Epithelial cell of proximal tubule (primary cell): ENCODE measurements around the gene TSPAN18. TPM values are rescaled to one million over a fixed set of nuclear protein-coding genes. Genes with fewer than 3 reads are reported as not detected.

ENCODE experiments used
- DNase-seq: peaks from one replicate; pipeline ENCODE4 v3.0.0-alpha.2; 2011; ENCODE audit warnings: low read depth
- H3K4me3 ChIP-seq: 2 replicates; pipeline ENCODE4 v1.5.1; 2011; ENCODE audit warnings: low read depth, mild to moderate bottlenecking, low read length
- total RNA-seq: library from RNA; depleted of rRNA; stranded (reverse); fragments of >200 nt; gene quantifications from 2 replicates; pipeline ENCODE4 v1.2.3, GENCODE V29; 2015
- TF ChIP-seq, protein P1 (sequence below): conservative IDR thresholded peaks from 2 replicates; pipeline ENCODE4 v1.5.1; 2012; ENCODE audit warnings: low read depth, mild to moderate bottlenecking, low read length

The TSPAN18 gene
- total RNA-seq, 1 donor from 2014 or later = 1.6 TPM

DNA sequence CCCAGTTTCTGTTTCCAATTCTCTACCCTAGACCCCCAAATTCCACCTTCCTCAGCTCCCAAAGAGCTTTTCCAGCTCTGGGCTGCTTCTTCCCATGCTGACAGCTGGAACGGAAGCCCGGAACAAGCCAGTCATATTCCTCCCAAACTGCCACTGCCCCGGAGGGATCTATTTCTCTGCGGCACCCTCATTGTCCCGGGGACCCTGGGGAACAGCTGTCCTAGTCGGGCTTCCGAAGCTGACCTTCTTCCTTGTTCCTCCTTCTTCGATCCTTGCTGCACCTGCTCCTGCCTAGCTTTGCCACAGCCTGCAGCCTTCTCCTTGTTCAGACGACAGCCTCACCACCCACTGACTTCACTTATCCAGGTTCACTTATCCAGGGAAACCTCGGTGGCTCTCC lies 105.7 kb downstream of the TSPAN18 start:
- TF ChIP-seq, protein P1, sequence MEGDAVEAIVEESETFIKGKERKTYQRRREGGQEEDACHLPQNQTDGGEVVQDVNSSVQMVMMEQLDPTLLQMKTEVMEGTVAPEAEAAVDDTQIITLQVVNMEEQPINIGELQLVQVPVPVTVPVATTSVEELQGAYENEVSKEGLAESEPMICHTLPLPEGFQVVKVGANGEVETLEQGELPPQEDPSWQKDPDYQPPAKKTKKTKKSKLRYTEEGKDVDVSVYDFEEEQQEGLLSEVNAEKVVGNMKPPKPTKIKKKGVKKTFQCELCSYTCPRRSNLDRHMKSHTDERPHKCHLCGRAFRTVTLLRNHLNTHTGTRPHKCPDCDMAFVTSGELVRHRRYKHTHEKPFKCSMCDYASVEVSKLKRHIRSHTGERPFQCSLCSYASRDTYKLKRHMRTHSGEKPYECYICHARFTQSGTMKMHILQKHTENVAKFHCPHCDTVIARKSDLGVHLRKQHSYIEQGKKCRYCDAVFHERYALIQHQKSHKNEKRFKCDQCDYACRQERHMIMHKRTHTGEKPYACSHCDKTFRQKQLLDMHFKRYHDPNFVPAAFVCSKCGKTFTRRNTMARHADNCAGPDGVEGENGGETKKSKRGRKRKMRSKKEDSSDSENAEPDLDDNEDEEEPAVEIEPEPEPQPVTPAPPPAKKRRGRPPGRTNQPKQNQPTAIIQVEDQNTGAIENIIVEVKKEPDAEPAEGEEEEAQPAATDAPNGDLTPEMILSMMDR = no peak
- H3K4me3 ChIP-seq = no peak overlapping the region
- no peak for DNase-seq

DNA sequence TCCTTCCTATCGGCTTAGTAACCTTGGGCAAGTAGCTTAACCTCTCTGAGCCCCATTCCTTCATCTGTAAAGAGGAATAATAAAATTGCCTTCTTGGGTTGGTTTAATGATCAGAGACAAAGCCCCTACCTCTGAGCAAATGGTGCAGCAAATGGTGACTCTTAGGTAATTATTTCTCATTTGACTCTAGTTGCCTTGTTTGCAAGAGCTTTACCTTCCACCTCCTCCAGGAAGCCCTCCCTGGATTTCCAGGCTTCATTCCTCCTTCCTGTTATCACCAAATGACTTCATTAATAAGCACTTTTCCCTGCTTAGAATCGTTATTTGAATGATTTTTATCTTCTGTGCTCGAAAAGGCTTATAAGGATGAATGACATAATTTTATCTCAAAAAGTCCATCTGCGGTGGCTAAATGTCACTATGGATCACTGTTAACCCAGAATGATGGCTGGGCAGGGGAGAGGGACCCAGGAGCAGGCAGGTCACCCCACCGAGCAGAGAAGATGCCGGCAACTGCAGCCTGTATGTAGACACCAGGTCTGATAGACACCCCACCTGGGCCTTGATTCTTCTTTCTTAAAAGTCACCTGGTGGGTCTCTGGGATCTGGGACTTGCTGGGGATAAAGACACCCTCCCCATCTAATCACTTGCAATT lies 106.6 kb downstream of the TSPAN18 start:
- DNase-seq = no peak
- TF ChIP-seq, protein P1 = no peak

DNA sequence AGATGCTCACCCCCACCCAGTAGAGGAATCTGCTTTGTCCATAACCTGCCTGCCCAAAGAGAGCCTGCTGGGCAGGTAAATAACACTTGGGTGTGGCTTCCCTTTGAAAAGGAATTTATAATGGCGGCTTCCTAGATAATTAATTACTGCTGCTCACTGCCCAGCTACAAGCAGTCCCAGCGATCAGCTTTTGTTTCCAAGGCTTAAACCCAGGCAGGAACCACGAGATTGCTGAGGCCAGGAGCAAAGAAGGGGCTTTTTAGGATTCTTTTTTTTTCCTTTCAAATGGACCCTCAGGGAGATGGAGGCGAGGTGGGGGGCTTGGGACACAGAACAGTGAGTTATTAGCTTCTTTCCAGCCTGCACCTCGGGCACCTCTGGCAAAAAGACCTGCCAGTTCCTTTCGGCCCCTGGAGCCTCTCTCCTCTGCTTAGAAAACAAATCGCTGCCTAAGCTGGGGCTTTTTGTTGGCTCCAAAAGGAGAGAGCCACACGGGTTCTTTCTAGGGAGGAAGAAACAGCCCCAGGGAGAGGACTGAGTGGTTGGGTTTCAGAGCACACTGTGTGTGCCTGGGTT lies 107.2 kb downstream of the TSPAN18 start:
- TF ChIP-seq, protein P1 = no peak
- H3K4me3 ChIP-seq = no peak overlapping the region
- DNase-seq = no peak

More for the DNA sequence above, 106.6 kb downstream of the TSPAN18 start:
- H3K4me3 ChIP-seq = no peak overlapping the region

DNA sequence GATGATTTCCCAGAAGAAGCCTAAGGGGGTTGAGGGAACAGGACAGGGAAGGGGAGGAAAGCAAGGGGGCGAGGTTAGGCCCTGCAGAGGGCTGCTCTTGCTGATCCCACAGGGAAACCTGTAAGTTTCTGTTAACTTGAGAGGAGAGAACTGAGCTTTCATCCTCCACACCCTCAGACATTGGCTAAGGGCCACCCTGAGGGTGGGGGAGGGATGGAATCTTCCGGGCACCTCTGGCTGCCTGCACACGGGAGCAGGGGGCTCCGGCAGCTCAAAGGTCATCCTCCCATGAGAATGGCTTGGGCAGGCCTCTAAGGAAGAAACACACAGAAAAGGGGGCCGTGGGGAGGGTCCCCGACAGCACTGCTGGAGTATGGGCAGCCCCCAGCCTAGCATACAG lies 108.1 kb downstream of the TSPAN18 start:
- TF ChIP-seq, protein P1 = no peak
- DNase-seq = no peak
- no peak overlapping the region for H3K4me3 ChIP-seq

DNA sequence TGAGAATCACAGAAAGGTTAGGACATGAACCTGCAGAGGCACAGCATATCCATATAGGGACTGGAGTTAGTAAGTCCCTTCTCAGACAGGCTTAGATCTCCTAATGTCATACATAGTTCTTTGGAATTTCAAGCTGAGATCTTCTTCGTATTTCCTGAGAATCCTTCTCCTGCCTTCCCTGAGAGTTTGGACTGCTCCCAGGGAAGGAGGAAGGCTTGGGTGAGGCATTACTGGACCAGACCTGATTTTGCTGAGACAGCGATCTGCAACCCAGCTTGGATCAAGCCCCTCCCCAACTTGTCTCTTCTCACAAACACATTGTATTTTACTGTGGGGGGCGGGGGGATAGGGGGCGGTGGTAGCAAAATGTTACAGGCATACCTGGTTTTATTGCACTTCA lies 108.5 kb downstream of the TSPAN18 start:
- TF ChIP-seq, protein P1 = no peak
- DNase-seq = no peak
- H3K4me3 ChIP-seq = no peak overlapping the region

DNA sequence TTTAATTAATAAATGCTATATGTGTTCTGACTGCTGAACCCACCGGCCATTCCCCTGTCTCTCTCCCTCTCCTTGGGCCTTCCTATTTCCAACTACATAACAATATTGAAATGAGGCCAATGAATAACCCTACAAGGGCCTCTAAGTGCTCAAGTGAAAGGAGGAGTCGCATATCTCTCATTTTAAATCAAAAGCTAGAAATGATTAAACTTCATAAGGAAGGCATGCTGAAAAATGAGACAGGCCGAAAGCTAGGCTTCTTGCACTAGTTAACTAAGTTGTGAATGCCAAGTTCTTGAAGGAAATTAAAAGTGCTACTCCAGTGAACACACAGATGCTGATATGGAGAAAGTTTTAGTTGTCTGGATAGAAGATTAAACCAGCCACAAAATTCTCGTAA lies 109.2 kb downstream of the TSPAN18 start:
- no peak overlapping the region for H3K4me3 ChIP-seq
- DNase-seq = no peak
- TF ChIP-seq, protein P1 = no peak

DNA sequence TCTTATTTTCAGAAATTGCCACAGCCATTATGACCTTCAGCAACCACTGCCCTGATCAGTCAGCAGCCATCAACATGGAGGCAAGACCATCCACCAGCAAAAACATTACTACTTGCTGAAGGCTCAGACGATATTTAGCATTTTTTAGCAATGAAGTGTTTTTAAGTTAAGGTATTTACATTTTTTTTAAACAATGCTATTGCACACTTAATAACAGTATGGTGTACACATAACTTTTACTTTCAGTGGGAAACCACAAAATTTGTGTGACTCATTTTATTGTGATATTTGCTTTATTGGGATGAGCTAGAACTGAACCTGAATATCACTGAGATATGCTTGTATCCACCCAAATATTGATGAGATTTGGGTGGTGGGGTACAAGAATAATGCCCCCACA lies 110.9 kb downstream of the TSPAN18 start:
- H3K4me3 ChIP-seq = no peak overlapping the region
- TF ChIP-seq, protein P1 = no peak
- DNase-seq = no peak
